ENCODE results near the gene STPG3.

Gene STPG3

DNA sequence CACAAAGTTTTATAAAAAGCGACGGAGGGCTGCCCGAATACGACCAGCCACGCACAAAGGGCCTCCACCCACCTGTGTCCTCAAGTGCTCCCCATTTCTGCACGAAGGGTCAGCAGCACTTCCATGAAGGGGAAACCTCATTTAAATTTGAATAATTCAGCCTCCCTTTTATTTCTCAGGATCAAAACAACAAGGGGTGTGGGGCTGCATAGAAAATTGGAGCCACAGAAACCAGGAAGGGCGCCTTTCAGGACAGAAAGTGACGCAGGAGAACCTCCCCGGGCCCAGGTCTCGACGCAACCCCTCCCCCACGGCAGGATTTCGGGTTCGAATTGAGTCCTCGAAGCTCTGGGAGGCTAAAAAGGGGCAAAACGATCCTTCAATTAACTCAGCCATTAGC is 48.9 kb downstream of the STPG3 start:
- DNase-seq (ENCODE audit: low read depth in 2 of 3, low spot score in 1 of 3): no peak

DNA sequence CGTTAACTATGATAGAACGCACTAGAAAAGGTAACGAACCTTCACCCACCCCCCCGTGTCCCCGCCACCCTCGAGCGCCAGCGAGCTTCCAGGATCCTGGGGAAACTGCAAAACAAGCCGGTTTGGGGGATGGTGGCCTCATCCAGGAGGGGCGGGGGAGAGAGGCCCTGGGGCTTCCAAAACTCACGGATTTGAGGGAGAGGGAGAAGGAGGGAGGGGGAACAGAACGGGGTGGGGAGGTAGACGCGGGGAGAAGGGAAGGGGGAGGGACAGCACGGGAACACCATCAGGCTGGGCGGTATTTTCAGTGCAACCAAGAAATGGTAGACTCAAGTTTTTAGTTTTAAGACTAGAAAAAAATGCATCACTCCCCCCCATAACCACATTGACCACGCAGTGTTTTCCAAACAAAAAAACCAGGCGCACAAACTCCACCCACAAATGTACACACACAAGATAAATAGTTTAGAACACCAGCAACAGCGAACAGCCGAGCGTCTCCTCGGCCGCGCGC is 49.5 kb downstream of the STPG3 start:
- no peak for DNase-seq (ENCODE audit: low read depth in 2 of 3, low spot score in 1 of 3)

DNA sequence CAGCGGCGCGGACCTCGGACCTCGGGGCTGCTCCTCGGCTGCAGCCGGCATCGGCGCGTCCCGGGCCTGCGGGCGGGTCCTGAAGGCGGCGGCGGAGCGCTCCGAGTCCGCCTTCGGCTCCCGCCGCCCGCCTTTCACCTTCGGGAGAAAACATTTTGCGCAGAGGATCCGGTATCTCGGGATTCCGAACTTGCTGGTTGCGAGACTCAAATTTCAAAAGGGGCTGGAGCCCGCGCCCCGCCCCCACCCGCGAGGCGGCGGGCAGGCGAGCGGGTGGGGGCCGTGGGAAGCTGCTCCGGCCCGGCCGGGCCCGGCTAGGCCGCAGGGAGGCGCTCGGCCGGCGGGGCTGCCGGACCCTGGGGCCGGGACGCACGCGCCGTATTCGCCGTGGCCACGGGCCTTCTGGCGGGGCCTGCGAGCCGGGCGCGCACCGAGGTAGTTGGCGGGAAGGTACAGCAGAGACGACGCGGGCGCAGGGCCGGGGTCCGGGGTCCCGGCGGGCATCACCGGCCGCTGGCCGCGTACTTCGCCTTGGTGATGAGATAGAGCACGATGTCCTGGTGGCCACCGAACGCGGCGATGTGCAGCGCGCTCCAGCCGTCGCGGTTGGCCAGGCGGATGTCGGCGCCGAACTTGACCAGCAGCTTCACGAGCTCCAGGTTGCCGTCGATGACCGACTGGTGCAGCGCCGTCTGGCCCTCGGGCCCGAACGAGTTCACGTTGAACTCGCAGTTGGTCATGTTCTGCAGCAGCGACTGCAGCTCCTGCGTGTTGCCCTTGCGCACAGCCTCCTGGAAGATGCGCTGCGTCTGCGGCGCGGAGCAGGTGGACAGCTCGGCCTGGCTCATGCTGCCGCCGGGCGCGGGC is 50.2 kb downstream of the STPG3 start:
- no peak for DNase-seq (ENCODE audit: low read depth in 2 of 3, low spot score in 1 of 3)

DNA sequence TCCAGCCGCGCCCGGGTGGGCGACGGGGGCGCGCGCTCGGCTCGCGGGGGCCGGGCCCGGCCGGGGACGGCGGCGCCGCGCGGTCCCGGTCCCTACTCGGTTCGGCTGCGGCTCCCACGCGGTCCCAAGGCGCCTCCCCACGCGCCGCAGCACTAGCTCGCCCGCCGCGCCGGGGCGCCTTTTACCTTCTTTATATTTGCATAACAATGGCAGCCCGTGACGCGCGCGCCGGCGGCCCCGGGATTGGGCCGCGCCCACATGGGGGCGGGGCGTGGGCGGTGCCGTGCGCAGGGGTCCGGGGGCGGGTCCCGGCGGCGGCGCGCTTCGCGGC is 51.0 kb downstream of the STPG3 start, which contains the start of gene NRARP:
Gene NRARP, minus strand, starts transcription at position 154 of the 331 bp plus-strand sequence. CDS start 343 bp downstream, outside the sequence.
- DNase-seq (ENCODE audit: low read depth in 2 of 3, low spot score in 1 of 3): peak; percentile 79 to 89 (median 86)

DNA sequence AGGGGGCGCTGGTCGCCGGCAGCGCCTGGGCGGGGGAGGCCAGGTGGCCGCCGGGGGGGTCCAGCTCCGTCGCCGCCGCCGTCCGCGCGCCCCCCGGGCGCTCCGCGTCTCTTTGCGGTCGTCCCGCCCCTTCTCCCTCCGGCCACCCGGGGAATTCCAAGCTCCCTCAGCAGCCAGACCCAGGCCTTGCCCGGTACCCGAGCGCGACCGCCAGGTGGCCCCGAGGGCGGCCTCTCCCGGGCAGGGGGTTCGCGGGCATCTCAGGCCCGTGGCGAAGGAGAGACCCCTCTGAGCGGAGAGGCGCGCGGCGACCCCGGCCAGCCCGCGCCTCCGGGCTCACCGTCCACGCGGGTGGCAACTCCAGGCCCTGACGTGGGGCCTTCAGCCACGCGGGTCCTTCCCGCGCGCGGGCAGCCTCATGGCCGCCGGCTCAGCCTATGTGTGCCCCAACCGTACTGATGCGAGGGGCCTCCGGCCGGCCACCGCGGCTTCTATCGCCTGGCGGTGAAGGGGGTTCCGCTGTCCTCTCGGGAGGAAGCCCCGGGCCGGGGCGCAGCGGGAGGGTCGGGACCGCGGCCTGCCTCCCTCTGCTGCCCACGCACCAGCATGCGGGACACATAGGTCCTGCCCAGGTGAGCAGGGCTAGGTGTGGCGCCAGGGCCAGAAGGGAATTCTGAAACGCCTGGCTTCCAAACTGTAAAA is 51.5 kb downstream of the STPG3 start:
- DNase-seq (ENCODE audit: low read depth in 2 of 3, low spot score in 1 of 3): no peak
